ENCODE results near the gene STAP2. TPM values are rescaled to one million over a fixed set of nuclear protein-coding genes. Genes with fewer than 3 reads are reported as not detected.

The STAP2 gene
- total and polyA plus RNA-seq, 10 of the 15 experiments (the other 5 are each of a cell fraction or from before 2014, with no cell fraction given): 0.84 to 22.4 (median 15.2) TPM

DNA sequence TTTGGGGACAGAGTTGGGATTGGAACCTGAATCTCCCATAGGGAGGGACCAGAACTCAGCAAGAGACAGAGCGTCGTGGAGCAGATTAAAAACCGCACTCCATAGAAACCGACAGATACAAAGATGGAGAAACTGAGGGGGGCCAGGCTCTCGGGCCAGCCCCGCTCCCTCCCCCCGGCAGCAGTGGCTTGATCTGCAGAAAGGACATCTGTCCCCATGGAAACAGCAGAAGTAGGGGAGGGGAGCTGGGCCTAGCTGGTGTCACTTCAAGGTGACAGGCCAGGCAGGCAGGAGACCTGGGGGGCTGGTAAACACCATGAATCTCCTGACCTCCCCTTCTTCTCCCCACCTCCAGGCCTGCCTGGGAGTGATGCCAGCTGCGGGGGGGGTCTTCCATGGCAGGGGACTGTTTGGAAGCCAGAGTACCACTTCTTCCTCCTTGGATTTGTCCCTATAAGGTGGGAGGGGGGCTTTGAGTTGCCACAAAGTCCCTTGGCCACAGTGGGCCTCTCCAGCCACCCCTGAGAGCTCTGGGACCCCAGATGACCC is 47.4 kb downstream of the STAP2 start (continued):
- TF ChIP-seq BCLAF1 (IDR thresholded peaks at IDR 0.05): no peak
- no peak for TF ChIP-seq RAD51 (IDR thresholded peaks at IDR 0.05)
- TF ChIP-seq HDAC6 (IDR thresholded peaks at IDR 0.05; ENCODE audit: unreplicated experiment): no peak

DNA sequence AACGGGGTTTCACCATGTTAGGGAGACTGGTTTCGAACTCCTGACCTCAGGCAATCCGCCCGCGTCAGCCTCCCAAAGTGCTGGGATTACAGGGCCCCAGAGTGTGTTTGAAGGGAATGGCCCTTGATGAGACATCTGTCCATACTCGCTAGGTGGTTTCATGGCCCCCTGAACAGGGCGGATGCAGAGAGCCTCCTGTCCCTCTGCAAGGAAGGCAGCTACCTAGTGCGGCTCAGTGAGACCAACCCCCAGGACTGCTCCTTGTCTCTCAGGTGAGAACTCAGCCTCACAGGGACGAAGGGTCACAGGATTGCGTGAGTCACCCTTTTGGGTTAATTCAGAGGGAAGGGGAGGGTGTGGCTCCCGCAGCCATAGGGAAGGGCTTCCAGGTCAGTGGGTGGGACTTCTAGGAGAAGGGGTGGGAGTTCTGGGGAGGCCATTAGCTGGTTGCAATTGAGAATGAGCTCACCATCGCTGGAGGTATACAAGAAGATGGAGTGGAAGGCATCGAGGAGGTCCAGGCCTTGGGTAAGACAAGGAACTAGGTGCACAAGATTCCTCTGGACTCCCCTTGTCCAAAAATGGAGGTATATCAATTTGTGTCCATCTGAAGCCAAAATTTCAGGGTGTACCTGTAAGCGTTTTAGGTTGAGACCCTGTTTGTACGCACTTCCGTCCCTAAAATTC is 50.4 kb downstream of the STAP2 start:
- ChIA-PET SMC1A (ENCODE audit: uncharacterized antibody, unreplicated experiment) (no interaction called here), POLR2A (no interaction called here), CTCF (no interaction called here), RAD21 (ENCODE audit: unreplicated experiment) (no interaction called here)
- in situ Hi-C loops (cut with MboI) (no loop called here), intact Hi-C loops (cut with micrococcal nuclease; ENCODE audit: unreplicated experiment) (no loop called here)
- H3K79me2 ChIP-seq (ENCODE audit: control insufficient read depth, insufficient read depth, low read length): no peaks in the 10 kb centered on the region
- no peak overlapping the region for H3K4me2 ChIP-seq (ENCODE audit: control insufficient read depth, insufficient read depth)
- H3K4me3 ChIP-seq: no peak overlapping the region
- H3K27ac ChIP-seq (ENCODE audit: control insufficient read depth, insufficient read depth): no peak overlapping the region
- no peaks in the 10 kb centered on the region for H3K36me3 ChIP-seq (ENCODE audit: control insufficient read depth in 2 of 2, insufficient read depth in 2 of 2, low read length in 1 of 2)
- BruUV-seq (replicated peaks): no TSS peak
- H3K9ac ChIP-seq (ENCODE audit: control insufficient read depth, insufficient read depth, low read length): no peak overlapping the region
- WGBS (ENCODE audit: insufficient coverage, insufficient replicate concordance, low lambda C conversion rate, missing lambda C conversion rate): 67% methylated on average over 16 of the region's 16 CpGs
- FAIRE-seq (no peak), DNase-seq (ENCODE audit: low read depth, low spot score) (no peak), ATAC-seq (no peak)
- no peaks in the 10 kb centered on the region for H4K20me1 ChIP-seq (ENCODE audit: control insufficient read depth, insufficient read depth)
- H3K9me3 ChIP-seq (replicated peaks; ENCODE audit: control insufficient read depth, insufficient read depth, low read length): no peaks in the 10 kb centered on the region
- no peak overlapping the region for H2AFZ ChIP-seq (ENCODE audit: control insufficient read depth, low read depth, low read length)
- H3K4me1 ChIP-seq (ENCODE audit: control insufficient read depth, insufficient read depth, low read length): no peaks in the 10 kb centered on the region
- H3K27me3 ChIP-seq (replicated peaks in 1 of 2; ENCODE audit: control insufficient read depth in 2 of 2, insufficient read depth in 2 of 2, low read length in 1 of 2): no peaks in the 10 kb centered on the region
- TF ChIP-seq TCF7 (IDR thresholded peaks at IDR 0.05; ENCODE audit: borderline replicate concordance) (no peak), MTA2 (IDR thresholded peaks at IDR 0.05; ENCODE audit: low read depth) (no peak), RFX5 (IDR thresholded peaks at IDR 0.05; ENCODE audit: low read depth, low read length) (no peak), RAD21 (IDR thresholded peaks at IDR 0.05; ENCODE audit: insufficient read depth, low read depth, low read length) (no peak), KDM1A (IDR thresholded peaks at IDR 0.05; ENCODE audit: borderline replicate concordance) (no peak), PML (IDR thresholded peaks at IDR 0.05; ENCODE audit: low read length) (no peak), ZNF207 (IDR thresholded peaks at IDR 0.05; ENCODE audit: borderline replicate concordance) (no peak)
- TF ChIP-seq, protein P1, sequence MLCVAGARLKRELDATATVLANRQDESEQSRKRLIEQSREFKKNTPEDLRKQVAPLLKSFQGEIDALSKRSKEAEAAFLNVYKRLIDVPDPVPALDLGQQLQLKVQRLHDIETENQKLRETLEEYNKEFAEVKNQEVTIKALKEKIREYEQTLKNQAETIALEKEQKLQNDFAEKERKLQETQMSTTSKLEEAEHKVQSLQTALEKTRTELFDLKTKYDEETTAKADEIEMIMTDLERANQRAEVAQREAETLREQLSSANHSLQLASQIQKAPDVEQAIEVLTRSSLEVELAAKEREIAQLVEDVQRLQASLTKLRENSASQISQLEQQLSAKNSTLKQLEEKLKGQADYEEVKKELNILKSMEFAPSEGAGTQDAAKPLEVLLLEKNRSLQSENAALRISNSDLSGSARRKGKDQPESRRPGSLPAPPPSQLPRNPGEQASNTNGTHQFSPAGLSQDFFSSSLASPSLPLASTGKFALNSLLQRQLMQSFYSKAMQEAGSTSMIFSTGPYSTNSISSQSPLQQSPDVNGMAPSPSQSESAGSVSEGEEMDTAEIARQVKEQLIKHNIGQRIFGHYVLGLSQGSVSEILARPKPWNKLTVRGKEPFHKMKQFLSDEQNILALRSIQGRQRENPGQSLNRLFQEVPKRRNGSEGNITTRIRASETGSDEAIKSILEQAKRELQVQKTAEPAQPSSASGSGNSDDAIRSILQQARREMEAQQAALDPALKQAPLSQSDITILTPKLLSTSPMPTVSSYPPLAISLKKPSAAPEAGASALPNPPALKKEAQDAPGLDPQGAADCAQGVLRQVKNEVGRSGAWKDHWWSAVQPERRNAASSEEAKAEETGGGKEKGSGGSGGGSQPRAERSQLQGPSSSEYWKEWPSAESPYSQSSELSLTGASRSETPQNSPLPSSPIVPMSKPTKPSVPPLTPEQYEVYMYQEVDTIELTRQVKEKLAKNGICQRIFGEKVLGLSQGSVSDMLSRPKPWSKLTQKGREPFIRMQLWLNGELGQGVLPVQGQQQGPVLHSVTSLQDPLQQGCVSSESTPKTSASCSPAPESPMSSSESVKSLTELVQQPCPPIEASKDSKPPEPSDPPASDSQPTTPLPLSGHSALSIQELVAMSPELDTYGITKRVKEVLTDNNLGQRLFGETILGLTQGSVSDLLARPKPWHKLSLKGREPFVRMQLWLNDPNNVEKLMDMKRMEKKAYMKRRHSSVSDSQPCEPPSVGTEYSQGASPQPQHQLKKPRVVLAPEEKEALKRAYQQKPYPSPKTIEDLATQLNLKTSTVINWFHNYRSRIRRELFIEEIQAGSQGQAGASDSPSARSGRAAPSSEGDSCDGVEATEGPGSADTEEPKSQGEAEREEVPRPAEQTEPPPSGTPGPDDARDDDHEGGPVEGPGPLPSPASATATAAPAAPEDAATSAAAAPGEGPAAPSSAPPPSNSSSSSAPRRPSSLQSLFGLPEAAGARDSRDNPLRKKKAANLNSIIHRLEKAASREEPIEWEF (IDR thresholded peaks at IDR 0.05; ENCODE audit: insufficient replicate concordance, low read depth, low read length): no peak
- TF ChIP-seq, protein P2, sequence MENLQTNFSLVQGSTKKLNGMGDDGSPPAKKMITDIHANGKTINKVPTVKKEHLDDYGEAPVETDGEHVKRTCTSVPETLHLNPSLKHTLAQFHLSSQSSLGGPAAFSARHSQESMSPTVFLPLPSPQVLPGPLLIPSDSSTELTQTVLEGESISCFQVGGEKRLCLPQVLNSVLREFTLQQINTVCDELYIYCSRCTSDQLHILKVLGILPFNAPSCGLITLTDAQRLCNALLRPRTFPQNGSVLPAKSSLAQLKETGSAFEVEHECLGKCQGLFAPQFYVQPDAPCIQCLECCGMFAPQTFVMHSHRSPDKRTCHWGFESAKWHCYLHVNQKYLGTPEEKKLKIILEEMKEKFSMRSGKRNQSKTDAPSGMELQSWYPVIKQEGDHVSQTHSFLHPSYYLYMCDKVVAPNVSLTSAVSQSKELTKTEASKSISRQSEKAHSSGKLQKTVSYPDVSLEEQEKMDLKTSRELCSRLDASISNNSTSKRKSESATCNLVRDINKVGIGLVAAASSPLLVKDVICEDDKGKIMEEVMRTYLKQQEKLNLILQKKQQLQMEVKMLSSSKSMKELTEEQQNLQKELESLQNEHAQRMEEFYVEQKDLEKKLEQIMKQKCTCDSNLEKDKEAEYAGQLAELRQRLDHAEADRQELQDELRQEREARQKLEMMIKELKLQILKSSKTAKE (IDR thresholded peaks at IDR 0.05; ENCODE audit: low read depth, poor library complexity, severe bottlenecking): no peak

All from GM12878 (cell line).